Measurements from ENCODE around the gene CIT. TPM values are rescaled to one million over a fixed set of nuclear protein-coding genes. Genes with fewer than 3 reads are reported as not detected.

CIT gene
- total and polyA plus RNA-seq, 4 donors, result 0.31 to 24.7 (median 1.8) TPM

DNA sequence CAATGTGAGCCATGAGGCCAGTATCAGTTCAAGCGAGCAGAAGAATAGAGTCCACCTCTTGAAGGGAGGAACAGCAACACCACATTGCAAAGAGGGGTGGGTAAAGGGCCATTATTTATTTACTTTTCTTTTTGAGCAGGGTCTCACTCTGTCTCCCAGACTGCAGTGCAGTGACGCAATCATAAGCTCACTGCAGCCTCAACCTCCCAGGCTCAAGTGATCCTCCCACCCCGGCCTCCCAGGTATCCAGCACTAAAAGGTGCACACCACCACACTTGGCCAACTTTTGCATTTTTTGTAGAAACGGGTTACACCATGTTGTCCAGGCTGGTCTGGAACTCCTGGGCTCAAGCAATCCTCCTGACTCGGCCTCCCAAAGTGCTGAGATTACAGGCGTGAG is 42.9 kb upstream of the CIT start:
- WGBS, result 88% methylated on average over 6 of the region's 6 CpGs

More for the DNA sequence above, 42.9 kb upstream of the CIT start:
- DNase-seq (ENCODE audit: low spot score), result no peak
- Histone ChIP-seq H3K27ac (ENCODE audit: low read depth in 1 of 2, low read length in 2 of 2) (no peak overlapping the region), H3K4me3 (ENCODE audit: low read depth in 1 of 3, low read length in 3 of 3) (no peak overlapping the region), H3K9ac (ENCODE audit: low read depth in 1 of 2, low read length in 2 of 2) (no peak overlapping the region), H3K4me1 (ENCODE audit: control insufficient read depth in 4 of 4, insufficient read depth in 4 of 4, low read length in 3 of 4) (no peaks in the 10 kb centered on the region), H3K27me3 (ENCODE audit: control insufficient read depth in 4 of 4, insufficient read depth in 4 of 4, low read length in 3 of 4) (no peaks in the 10 kb centered on the region), H3K36me3 (ENCODE audit: control insufficient read depth in 4 of 4, insufficient read depth in 3 of 4, low read depth in 1 of 4, low read length in 3 of 4) (no peaks in the 10 kb centered on the region), H3K9me3 (ENCODE audit: control insufficient read depth in 4 of 4, low read length in 3 of 4) (no peaks in the 10 kb centered on the region)
- TF ChIP-seq RAD21 (IDR thresholded peaks at IDR 0.05), result no peak
- TF ChIP-seq, protein P1, sequence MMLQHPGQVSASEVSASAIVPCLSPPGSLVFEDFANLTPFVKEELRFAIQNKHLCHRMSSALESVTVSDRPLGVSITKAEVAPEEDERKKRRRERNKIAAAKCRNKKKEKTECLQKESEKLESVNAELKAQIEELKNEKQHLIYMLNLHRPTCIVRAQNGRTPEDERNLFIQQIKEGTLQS (IDR thresholded peaks at IDR 0.05), result no peak
- no peak for TF ChIP-seq FOXA1 (IDR thresholded peaks at IDR 0.05)
- TF ChIP-seq MAX (IDR thresholded peaks at IDR 0.05), result no peak
- no peak for TF ChIP-seq SP1 (IDR thresholded peaks at IDR 0.05)
- TF ChIP-seq TAF1 (conservative IDR thresholded peaks at IDR 0.05), result no peak
- no peak for TF ChIP-seq EGR1 (IDR thresholded peaks at IDR 0.05; ENCODE audit: low read depth in 2 of 2)
- no peak for TF ChIP-seq FOXA2 (IDR thresholded peaks at IDR 0.05)
- TF ChIP-seq, protein P2, sequence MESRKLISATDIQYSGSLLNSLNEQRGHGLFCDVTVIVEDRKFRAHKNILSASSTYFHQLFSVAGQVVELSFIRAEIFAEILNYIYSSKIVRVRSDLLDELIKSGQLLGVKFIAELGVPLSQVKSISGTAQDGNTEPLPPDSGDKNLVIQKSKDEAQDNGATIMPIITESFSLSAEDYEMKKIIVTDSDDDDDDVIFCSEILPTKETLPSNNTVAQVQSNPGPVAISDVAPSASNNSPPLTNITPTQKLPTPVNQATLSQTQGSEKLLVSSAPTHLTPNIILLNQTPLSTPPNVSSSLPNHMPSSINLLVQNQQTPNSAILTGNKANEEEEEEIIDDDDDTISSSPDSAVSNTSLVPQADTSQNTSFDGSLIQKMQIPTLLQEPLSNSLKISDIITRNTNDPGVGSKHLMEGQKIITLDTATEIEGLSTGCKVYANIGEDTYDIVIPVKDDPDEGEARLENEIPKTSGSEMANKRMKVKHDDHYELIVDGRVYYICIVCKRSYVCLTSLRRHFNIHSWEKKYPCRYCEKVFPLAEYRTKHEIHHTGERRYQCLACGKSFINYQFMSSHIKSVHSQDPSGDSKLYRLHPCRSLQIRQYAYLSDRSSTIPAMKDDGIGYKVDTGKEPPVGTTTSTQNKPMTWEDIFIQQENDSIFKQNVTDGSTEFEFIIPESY (IDR thresholded peaks at IDR 0.05), result no peak
- TF ChIP-seq NR2F2 (IDR thresholded peaks at IDR 0.05), result no peak
- TF ChIP-seq HNF4G (IDR thresholded peaks at IDR 0.05), result no peak
- TF ChIP-seq HNF4A (conservative IDR thresholded peaks at IDR 0.05), result no peak
- TF ChIP-seq, protein P3, sequence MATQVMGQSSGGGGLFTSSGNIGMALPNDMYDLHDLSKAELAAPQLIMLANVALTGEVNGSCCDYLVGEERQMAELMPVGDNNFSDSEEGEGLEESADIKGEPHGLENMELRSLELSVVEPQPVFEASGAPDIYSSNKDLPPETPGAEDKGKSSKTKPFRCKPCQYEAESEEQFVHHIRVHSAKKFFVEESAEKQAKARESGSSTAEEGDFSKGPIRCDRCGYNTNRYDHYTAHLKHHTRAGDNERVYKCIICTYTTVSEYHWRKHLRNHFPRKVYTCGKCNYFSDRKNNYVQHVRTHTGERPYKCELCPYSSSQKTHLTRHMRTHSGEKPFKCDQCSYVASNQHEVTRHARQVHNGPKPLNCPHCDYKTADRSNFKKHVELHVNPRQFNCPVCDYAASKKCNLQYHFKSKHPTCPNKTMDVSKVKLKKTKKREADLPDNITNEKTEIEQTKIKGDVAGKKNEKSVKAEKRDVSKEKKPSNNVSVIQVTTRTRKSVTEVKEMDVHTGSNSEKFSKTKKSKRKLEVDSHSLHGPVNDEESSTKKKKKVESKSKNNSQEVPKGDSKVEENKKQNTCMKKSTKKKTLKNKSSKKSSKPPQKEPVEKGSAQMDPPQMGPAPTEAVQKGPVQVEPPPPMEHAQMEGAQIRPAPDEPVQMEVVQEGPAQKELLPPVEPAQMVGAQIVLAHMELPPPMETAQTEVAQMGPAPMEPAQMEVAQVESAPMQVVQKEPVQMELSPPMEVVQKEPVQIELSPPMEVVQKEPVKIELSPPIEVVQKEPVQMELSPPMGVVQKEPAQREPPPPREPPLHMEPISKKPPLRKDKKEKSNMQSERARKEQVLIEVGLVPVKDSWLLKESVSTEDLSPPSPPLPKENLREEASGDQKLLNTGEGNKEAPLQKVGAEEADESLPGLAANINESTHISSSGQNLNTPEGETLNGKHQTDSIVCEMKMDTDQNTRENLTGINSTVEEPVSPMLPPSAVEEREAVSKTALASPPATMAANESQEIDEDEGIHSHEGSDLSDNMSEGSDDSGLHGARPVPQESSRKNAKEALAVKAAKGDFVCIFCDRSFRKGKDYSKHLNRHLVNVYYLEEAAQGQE (IDR thresholded peaks at IDR 0.05), result no peak
- no peak for TF ChIP-seq JUND (IDR thresholded peaks at IDR 0.05)
- TF ChIP-seq, protein P4, sequence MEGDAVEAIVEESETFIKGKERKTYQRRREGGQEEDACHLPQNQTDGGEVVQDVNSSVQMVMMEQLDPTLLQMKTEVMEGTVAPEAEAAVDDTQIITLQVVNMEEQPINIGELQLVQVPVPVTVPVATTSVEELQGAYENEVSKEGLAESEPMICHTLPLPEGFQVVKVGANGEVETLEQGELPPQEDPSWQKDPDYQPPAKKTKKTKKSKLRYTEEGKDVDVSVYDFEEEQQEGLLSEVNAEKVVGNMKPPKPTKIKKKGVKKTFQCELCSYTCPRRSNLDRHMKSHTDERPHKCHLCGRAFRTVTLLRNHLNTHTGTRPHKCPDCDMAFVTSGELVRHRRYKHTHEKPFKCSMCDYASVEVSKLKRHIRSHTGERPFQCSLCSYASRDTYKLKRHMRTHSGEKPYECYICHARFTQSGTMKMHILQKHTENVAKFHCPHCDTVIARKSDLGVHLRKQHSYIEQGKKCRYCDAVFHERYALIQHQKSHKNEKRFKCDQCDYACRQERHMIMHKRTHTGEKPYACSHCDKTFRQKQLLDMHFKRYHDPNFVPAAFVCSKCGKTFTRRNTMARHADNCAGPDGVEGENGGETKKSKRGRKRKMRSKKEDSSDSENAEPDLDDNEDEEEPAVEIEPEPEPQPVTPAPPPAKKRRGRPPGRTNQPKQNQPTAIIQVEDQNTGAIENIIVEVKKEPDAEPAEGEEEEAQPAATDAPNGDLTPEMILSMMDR (IDR thresholded peaks at IDR 0.05; ENCODE audit: low read depth, low read length, missing input control), result no peak
- no peak for TF ChIP-seq YY1 (IDR thresholded peaks at IDR 0.05)
- TF ChIP-seq GABPA (IDR thresholded peaks at IDR 0.05 in 1 of 2, conservative IDR thresholded peaks at IDR 0.05 in 1 of 2), result no peak
- no peak for TF ChIP-seq RXRA (IDR thresholded peaks at IDR 0.05)
